Mesenchymal stem cell (in vitro differentiated cells and primary cell): ENCODE results near the gene MGMT.

ENCODE experiments used
- DNase-seq: peaks from one replicate; pipeline ENCODE4 v3.0.0-alpha.2; 2013
- H2AFZ ChIP-seq: one replicate; pipeline ENCODE4 v1.6.1; 2013; ENCODE audit warnings: low read depth, mild to moderate bottlenecking, control low read depth, inconsistent platforms, low read length, moderate library complexity
- H2AK5ac ChIP-seq: 2 replicates; pipeline ENCODE4 v1.6.1; 2013; ENCODE audit warnings: low read length, moderate library complexity, mild to moderate bottlenecking, inconsistent platforms; ENCODE audit not compliant: severe bottlenecking
- H2BK120ac ChIP-seq: one replicate; pipeline ENCODE4 v1.6.1; 2013; ENCODE audit warnings: low read depth, mild to moderate bottlenecking, inconsistent platforms, low read length, moderate library complexity
- H2BK12ac ChIP-seq, 2 experiments: one replicate each; pipeline ENCODE4 v1.6.1; 2013; ENCODE audit warnings: inconsistent platforms in 2 of 2, low read length in 2 of 2, mild to moderate bottlenecking in 2 of 2, moderate library complexity in 2 of 2, control low read depth in 1 of 2
- H2BK15ac ChIP-seq: one replicate; pipeline ENCODE4 v1.6.1; 2013; ENCODE audit warnings: mild to moderate bottlenecking, low read depth, inconsistent platforms; ENCODE audit not compliant: poor library complexity, severe bottlenecking
- H2BK5ac ChIP-seq: 2 replicates; pipeline ENCODE4 v1.6.1; 2013; ENCODE audit warnings: low read depth, mild to moderate bottlenecking, low read length, control low read depth, inconsistent platforms; ENCODE audit not compliant: poor library complexity, severe bottlenecking
- H3K14ac ChIP-seq, 2 experiments: one replicate each; pipeline ENCODE4 v1.6.1; 2013; ENCODE audit warnings: inconsistent platforms in 2 of 2, low read length in 2 of 2, control low read depth in 1 of 2, mild to moderate bottlenecking in 1 of 2, moderate library complexity in 1 of 2
- H3K18ac ChIP-seq, 2 experiments: one replicate each; pipeline ENCODE4 v1.6.1; 2013; ENCODE audit warnings: inconsistent platforms in 2 of 2, low read length in 2 of 2, control low read depth in 1 of 2, low read depth in 1 of 2, mild to moderate bottlenecking in 1 of 2
- H3K23ac ChIP-seq, 2 experiments: one replicate each; pipeline ENCODE4 v1.6.1; 2013; ENCODE audit warnings: inconsistent platforms in 2 of 2, low read length in 2 of 2, mild to moderate bottlenecking in 2 of 2, moderate library complexity in 2 of 2, control low read depth in 1 of 2
- H3K27ac ChIP-seq: 2 replicates; pipeline ENCODE4 v1.5.1; 2013; ENCODE audit warnings: mild to moderate bottlenecking, moderate library complexity, low read length, control low read depth, inconsistent platforms; ENCODE audit not compliant: poor library complexity, severe bottlenecking
- H3K27me3 ChIP-seq, 2 experiments: 2 replicates each; pipeline versions ENCODE4 v1.6.1 to v1.7.0; 2013; ENCODE audit warnings: low read length in 2 of 2, mild to moderate bottlenecking in 2 of 2, moderate library complexity in 2 of 2, control low read depth in 1 of 2, inconsistent platforms in 1 of 2; ENCODE audit not compliant: control insufficient read depth in 1 of 2, insufficient read depth in 1 of 2
- H3K36me3 ChIP-seq, 2 experiments: 2 replicates each; pipeline versions ENCODE4 v1.6.1 to v1.7.0; 2013; ENCODE audit warnings: low read length in 2 of 2, control low read depth in 1 of 2, inconsistent platforms in 1 of 2, low read depth in 1 of 2, mild to moderate bottlenecking in 1 of 2; ENCODE audit not compliant: insufficient read depth in 2 of 2, control insufficient read depth in 1 of 2
- H3K4ac ChIP-seq, 2 experiments: one replicate each; pipeline ENCODE4 v1.6.1; 2013; ENCODE audit warnings: inconsistent platforms in 2 of 2, low read length in 2 of 2, mild to moderate bottlenecking in 2 of 2, moderate library complexity in 2 of 2, control low read depth in 1 of 2, low read depth in 1 of 2
- H3K4me1 ChIP-seq: 2 replicates; pipeline ENCODE4 v1.6.1; 2013; ENCODE audit warnings: low read depth, low read length, control low read depth; ENCODE audit not compliant: control insufficient read depth, insufficient read depth
- H3K4me2 ChIP-seq: 2 replicates; pipeline ENCODE4 v1.6.1; 2013; ENCODE audit warnings: low read length, mild to moderate bottlenecking, inconsistent platforms; ENCODE audit not compliant: poor library complexity, severe bottlenecking
- H3K4me3 ChIP-seq, 2 experiments: 2 replicates each; pipeline versions ENCODE4 v1.5.1 to v1.7.0; 2013; ENCODE audit warnings: low read length in 2 of 2, mild to moderate bottlenecking in 2 of 2, control low read depth in 1 of 2, low read depth in 1 of 2; ENCODE audit not compliant: insufficient read depth in 1 of 2
- H3K79me1 ChIP-seq: replicated peaks from 2 replicates; pipeline ENCODE4 v1.6.1; 2013; ENCODE audit warnings: mild to moderate bottlenecking, control low read depth, low read length, inconsistent platforms; ENCODE audit not compliant: poor library complexity, severe bottlenecking
- H3K9ac ChIP-seq: 2 replicates; pipeline ENCODE4 v1.7.0; 2013; ENCODE audit warnings: mild to moderate bottlenecking, low read length, moderate library complexity
- H3K9me3 ChIP-seq: 2 replicates; pipeline ENCODE4 v1.7.0; 2013; ENCODE audit warnings: mild to moderate bottlenecking, low read length; ENCODE audit not compliant: control insufficient read depth
- H4K8ac ChIP-seq: one replicate; pipeline ENCODE4 v1.6.1; 2013; ENCODE audit warnings: inconsistent platforms, mild to moderate bottlenecking, low read length, moderate library complexity
- H4K91ac ChIP-seq: one replicate; pipeline ENCODE4 v1.6.1; 2013; ENCODE audit warnings: mild to moderate bottlenecking, low read length, inconsistent platforms
- WGBS: methylation state at CpG from one replicate; pipeline ENCODE4 v1.1.7; 2013; ENCODE audit warnings: mixed read lengths; 5-methylcytosine and 5-hydroxymethylcytosine counted together

The MGMT gene

DNA sequence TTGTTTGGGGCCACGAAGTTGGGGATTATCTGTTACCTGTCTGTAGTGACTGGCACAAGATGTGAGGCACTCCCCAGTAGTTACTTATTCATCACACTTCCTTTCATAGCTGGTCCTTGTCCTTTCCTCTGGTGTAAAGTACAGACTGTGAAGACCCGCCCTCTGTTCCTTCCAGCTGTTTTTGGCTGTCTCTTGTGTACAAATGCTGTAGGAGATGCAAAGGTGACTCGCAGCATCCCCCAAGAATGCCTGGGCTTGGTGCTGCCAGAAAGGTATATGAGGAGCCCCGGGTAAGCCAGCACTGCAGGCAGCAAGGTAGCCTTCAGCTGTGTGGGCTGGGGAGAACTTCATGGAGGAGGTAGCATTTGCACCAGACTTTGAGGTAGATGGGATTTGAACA is 260.5 kb downstream of the MGMT start:
- Histone ChIP-seq H3K27me3 (no peaks in the 10 kb centered on the region), H4K8ac (no peak overlapping the region), H4K91ac (no peak overlapping the region), H2BK12ac (no peak overlapping the region), H3K4me3 (no peak overlapping the region), H2BK15ac (no peak overlapping the region), H3K27ac (no peak overlapping the region), H3K9ac (no peak overlapping the region), H3K4me2 (no peak overlapping the region), H3K14ac (no peak overlapping the region), H3K4ac (no peak overlapping the region), H2BK120ac (no peak overlapping the region), H3K36me3 (no peaks in the 10 kb centered on the region), H2BK5ac (no peak overlapping the region), H3K18ac (no peak overlapping the region), H3K4me1 (peaks cover 5% of the 10 kb centered on the region), H3K9me3 (peaks cover 3% of the 10 kb centered on the region), H2AK5ac (no peak overlapping the region), H3K23ac (no peak overlapping the region), H3K79me1 (no peaks in the 10 kb centered on the region), H2AFZ (no peak overlapping the region)
- 91% methylated on average over 3 of the region's 4 CpGs for WGBS
- DNase-seq, result no peak

- Histone ChIP-seq H3K4ac (no peak overlapping the region), H3K27me3 (no peaks in the 10 kb centered on the region), H3K27ac (no peak overlapping the region), H3K36me3 (no peaks in the 10 kb centered on the region), H3K4me2 (no peak overlapping the region), H4K91ac (no peak overlapping the region), H3K4me3 (no peak overlapping the region), H3K18ac (no peak overlapping the region), H2BK5ac (no peak overlapping the region), H2BK120ac (no peak overlapping the region), H3K4me1 (peaks cover 5% of the 10 kb centered on the region), H3K79me1 (no peaks in the 10 kb centered on the region), H2BK15ac (no peak overlapping the region), H2BK12ac (no peak overlapping the region), H3K14ac (no peak overlapping the region), H3K9ac (no peak overlapping the region), H2AFZ (no peak overlapping the region), H3K9me3 (peaks cover 3% of the 10 kb centered on the region), H4K8ac (no peak overlapping the region), H2AK5ac (no peak overlapping the region), H3K23ac (no peak overlapping the region)
- no peak for DNase-seq
- 92% methylated on average over 12 of the region's 13 CpGs for WGBS
Measured at GRCh38 chr10:129728246-129728820, 261.3 kb downstream of the MGMT start.

DNA sequence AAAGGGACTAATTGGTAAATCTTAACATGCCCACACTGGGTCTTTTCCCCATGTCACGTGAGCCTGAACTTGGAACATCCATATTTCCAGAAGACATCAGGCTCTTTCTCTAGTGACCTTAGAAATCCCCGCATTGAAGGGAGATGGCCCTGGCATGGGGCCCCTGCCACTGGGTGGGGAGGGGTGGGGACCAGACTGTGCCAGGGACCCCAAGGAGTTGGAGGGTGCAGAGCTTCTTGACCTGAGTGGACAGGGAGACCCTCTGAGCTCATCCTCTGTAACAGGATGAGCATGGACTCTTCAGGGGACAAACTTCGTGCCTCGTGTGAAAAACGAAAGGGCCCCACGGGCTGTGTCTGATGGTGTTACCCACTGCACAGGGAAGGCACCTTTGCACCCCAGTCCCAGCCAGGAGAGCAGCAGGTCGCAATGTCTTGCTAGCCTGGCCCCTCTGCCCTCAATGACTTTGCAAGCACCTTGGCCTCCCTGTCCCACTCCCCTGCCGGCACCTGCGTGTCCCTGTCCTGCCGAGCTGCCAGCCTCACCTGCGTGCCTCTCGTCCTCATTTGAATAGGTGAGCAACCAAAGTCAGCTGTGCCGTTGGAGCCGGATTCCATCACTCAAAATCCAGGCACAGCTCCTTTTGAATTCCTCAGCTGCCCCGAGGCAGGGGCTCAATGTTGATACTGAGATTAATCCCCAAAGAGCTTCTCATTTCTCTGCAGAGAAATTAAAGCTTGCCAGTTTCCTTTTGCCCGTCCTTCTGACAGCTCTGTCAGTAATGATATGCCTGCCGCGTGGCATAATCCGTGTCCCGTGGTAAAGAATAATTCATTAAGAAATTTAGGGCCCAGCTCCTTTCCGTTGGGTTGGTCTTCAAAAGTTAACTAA is 262.1 kb downstream of the MGMT start:
- no peaks in the 10 kb centered on the region for H3K79me1 ChIP-seq
- H3K36me3 ChIP-seq, result no peaks in the 10 kb centered on the region
- H3K4me2 ChIP-seq, result no peak overlapping the region
- H2BK5ac ChIP-seq, result no peak overlapping the region
- H2AFZ ChIP-seq, result no peak overlapping the region
- no peaks in the 10 kb centered on the region for H3K27me3 ChIP-seq
- DNase-seq, result no peak
- no peak overlapping the region for H3K14ac ChIP-seq
- H3K4me3 ChIP-seq, result no peak overlapping the region
- H2BK12ac ChIP-seq, result no peak overlapping the region
- no peak overlapping the region for H2BK15ac ChIP-seq
- no peak overlapping the region for H3K27ac ChIP-seq
- no peak overlapping the region for H3K9ac ChIP-seq
- H3K4ac ChIP-seq, result no peak overlapping the region
- WGBS, result 93% methylated on average over 21 of the region's 21 CpGs
- H4K91ac ChIP-seq, result no peak overlapping the region
- H2AK5ac ChIP-seq, result no peak overlapping the region
- H3K4me1 ChIP-seq, result peaks cover 5% of the 10 kb centered on the region
- no peak overlapping the region for H3K23ac ChIP-seq
- H3K18ac ChIP-seq, result no peak overlapping the region
- H2BK120ac ChIP-seq, result no peak overlapping the region
- H4K8ac ChIP-seq, result no peak overlapping the region
- peaks cover 3% of the 10 kb centered on the region for H3K9me3 ChIP-seq

DNA sequence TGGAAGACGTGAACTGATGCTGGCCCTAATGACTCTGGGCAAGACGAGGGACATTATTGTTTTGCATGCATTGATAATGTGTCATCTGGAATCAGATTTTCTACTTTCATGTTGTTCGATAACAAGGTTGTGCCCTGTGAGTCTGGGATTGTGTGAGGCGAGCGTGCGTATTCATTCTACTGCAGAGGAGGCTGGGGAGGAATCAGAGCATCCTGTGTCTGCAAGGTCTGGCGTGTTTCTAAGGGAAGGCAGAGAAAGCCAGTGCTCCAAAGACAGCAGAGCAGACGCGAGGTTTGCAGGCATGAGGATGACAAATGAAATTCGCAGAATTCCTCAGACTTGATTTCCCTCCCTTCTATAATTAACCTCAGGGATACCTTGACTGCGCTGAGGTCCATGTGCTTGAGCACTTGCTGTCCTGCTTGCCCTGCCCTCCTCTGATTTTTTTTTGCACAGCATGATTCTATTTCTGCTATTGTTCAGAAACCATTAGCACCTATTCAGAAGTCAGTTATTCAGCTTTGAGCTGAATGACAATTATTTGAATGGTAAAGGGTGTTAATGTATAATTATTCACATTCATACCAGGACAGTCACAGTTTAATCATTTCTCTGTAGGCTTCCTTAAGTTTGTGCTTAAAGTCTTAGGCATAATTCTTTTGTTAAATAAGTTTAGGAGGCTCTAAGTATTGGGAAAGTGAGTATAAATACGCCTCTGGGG is 263.4 kb downstream of the MGMT start:
- H3K4me2 ChIP-seq, result no peak overlapping the region
- H3K9me3 ChIP-seq, result peaks cover 3% of the 10 kb centered on the region
- no peak overlapping the region for H2AFZ ChIP-seq
- H2BK15ac ChIP-seq, result no peak overlapping the region
- no peak overlapping the region for H3K27ac ChIP-seq
- H3K4ac ChIP-seq, result no peak overlapping the region
- 80% methylated on average over 12 of the region's 12 CpGs for WGBS
- no peak overlapping the region for H2AK5ac ChIP-seq
- H3K14ac ChIP-seq, result no peak overlapping the region
- peaks cover 5% of the 10 kb centered on the region for H3K4me1 ChIP-seq
- H4K8ac ChIP-seq, result no peak overlapping the region
- H2BK120ac ChIP-seq, result no peak overlapping the region
- H3K4me3 ChIP-seq, result no peak overlapping the region
- no peak overlapping the region for H3K23ac ChIP-seq
- H3K79me1 ChIP-seq, result no peaks in the 10 kb centered on the region
- H2BK5ac ChIP-seq, result no peak overlapping the region
- no peaks in the 10 kb centered on the region for H3K36me3 ChIP-seq
- no peaks in the 10 kb centered on the region for H3K27me3 ChIP-seq
- no peak for DNase-seq
- H3K9ac ChIP-seq, result no peak overlapping the region
- H2BK12ac ChIP-seq, result no peak overlapping the region
- no peak overlapping the region for H3K18ac ChIP-seq
- no peak overlapping the region for H4K91ac ChIP-seq
